ENCODE results near the gene DCLK2. TPM values are rescaled to one million over a fixed set of nuclear protein-coding genes. Genes with fewer than 3 reads are reported as not detected.

Gene DCLK2
- total RNA-seq, 3 donors from 2014 or later = 3.4 to 5.2 (median 4.0) TPM

- Histone ChIP-seq H3K4me1 (no peaks in the 10 kb centered on the region), H3K27ac (no peak overlapping the region), H3K36me3 (no peaks in the 10 kb centered on the region), H3K9me3 (no peaks in the 10 kb centered on the region), H3K27me3 (no peaks in the 10 kb centered on the region), H3K4me3 (no peak overlapping the region)
- TF ChIP-seq CTCF (IDR thresholded peaks at IDR 0.05) = no peak
- TF ChIP-seq POLR2A (IDR thresholded peaks at IDR 0.05) = no peak
- no peak for TF ChIP-seq POLR2AphosphoS5 (IDR thresholded peaks at IDR 0.05)
- DNase-seq (ENCODE audit: low spot score in 2 of 2) = no peak
- intact Hi-C loops (cut with DNase I; ENCODE audit: low total_unique reads) = no loop called here
Observed at GRCh38 chr4:150268444-150268843, 190.2 kb downstream of the DCLK2 start.

DNA sequence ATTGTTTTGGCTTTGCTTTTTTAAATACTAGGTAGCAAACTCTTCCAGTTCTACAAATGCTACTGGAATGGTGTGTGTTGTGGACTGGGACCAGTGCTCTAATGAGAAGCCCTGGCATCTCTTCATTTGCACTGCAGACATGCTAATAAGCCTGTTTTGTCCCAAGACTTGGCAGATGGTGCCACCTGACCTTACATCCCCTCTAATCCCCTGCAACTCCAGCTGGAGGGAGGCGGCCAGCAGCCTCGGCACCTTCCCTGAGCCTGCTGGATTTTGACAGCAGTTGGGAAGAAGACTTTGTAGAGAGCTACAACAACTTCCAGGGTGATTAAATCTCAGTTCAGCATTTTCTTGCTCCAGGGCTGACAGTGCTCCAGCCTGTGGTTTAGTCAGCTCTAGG, 200.0 kb downstream of the DCLK2 start:
- Histone ChIP-seq H3K27me3 (no peaks in the 10 kb centered on the region), H3K4me3 (no peak overlapping the region), H3K36me3 (no peaks in the 10 kb centered on the region), H3K4me1 (no peaks in the 10 kb centered on the region), H3K9me3 (no peaks in the 10 kb centered on the region), H3K27ac (no peak overlapping the region)
- DNase-seq (ENCODE audit: low spot score in 2 of 2) = no peak
- no peak for TF ChIP-seq CTCF (IDR thresholded peaks at IDR 0.05)
- TF ChIP-seq POLR2AphosphoS5 (IDR thresholded peaks at IDR 0.05) = no peak
- TF ChIP-seq POLR2A (IDR thresholded peaks at IDR 0.05) = no peak
- intact Hi-C loops (cut with DNase I; ENCODE audit: low total_unique reads) = no loop called here

DNA sequence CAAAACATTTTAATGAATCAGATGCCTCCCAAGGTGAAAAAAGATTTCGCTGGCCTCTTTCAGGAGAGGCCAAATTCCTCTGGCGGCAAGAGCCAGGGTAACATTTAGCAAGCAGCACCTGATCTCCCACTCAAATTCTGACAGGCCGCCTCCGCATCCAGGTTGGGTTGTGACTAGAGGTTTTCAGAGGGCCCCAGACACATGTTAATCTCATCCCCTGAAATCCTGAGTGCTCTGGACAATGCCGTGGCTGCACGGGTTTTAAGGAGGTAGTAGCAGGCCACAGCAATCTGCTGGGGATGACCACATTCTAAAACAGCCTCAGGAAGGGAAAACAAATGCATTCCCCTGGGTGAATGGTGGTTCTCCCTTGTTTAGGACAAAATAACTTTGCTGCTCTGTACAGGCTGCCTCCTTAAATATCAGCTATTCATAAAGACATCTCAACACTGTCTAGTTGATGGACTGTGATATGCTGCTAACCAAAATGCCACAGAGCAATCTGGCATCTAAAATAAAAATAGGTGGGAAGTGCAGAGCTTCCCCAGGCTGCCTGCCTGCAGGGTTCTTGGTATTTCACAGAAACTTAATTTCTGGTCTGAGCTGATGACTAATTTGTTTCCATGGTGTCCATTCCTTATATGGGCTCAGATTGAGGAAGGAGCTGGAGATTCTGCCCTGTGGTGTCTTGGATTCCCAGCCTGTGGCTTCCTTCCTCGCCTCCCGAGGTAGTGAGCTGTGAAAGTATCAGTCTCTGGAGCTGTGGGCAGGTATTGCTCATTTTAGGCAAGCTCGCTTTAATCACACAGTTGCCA, 202.0 kb downstream of the DCLK2 start:
- intact Hi-C loops (cut with DNase I; ENCODE audit: low total_unique reads) = no loop called here
- peak overlapping the region; percentile 29 to 70 for H3K27ac ChIP-seq
- no peak overlapping the region for H3K4me3 ChIP-seq

DNA sequence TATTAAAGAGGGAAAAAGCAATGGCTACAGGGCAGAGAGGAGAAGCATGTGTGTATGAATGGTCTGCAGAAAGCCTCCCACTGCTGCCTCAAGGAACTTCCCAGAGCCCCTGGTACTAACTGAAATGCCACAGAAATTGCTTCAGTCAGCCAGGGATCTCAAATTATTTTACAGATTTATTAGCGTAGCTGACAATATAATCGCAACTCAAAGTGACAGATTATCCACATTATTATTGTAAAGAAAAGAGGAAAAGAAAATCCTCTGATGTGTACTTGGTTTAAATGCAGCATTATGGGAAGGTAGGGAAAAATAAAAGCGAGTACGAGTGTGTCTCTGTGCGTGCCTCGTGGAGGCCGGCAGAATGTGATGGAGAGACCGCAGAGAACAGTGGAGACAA, 202.7 kb downstream of the DCLK2 start:
- H3K27me3 ChIP-seq = no peaks in the 10 kb centered on the region
- peak overlapping the region; percentile 29 to 70 for H3K27ac ChIP-seq
- H3K4me3 ChIP-seq = no peak overlapping the region
- no peaks in the 10 kb centered on the region for H3K4me1 ChIP-seq
- intact Hi-C loops (cut with DNase I; ENCODE audit: low total_unique reads) = no loop called here
- no peak for DNase-seq (ENCODE audit: low spot score in 2 of 2)
- H3K36me3 ChIP-seq = no peaks in the 10 kb centered on the region
- TF ChIP-seq POLR2AphosphoS5 (IDR thresholded peaks at IDR 0.05) (no peak), CTCF (IDR thresholded peaks at IDR 0.05) (no peak), POLR2A (IDR thresholded peaks at IDR 0.05) (no peak)
- H3K9me3 ChIP-seq = no peaks in the 10 kb centered on the region

More for the DNA sequence above, 202.0 kb downstream of the DCLK2 start:
- Histone ChIP-seq H3K9me3 (no peaks in the 10 kb centered on the region), H3K36me3 (no peaks in the 10 kb centered on the region), H3K4me1 (no peaks in the 10 kb centered on the region), H3K27me3 (no peaks in the 10 kb centered on the region)
- DNase-seq (ENCODE audit: low spot score in 2 of 2) = peak in 1 of 2 donors; percentile 37
- TF ChIP-seq POLR2A (IDR thresholded peaks at IDR 0.05) (no peak), CTCF (IDR thresholded peaks at IDR 0.05) (no peak), POLR2AphosphoS5 (IDR thresholded peaks at IDR 0.05) (no peak)

DNA sequence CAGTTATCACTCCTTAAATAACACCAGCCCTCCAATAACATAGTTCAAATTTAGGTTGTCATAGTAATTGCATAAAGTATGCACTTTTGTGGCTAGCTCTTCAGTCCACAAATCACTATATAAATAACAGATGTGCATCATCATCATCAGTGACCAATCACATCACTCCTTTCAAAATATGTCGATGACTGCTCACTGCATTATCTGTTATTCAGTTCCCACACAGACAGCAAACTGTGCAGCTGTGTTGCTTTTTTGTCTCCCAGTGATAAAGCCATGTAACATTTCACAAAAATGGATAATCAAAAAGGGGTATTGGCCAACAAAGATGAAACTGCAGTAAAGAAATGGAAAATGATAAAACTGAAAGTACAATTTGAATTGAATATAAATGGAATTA, 205.4 kb downstream of the DCLK2 start:
- DNase-seq (ENCODE audit: low spot score in 2 of 2) = no peak
- Histone ChIP-seq H3K9me3 (no peaks in the 10 kb centered on the region), H3K4me1 (no peaks in the 10 kb centered on the region), H3K27me3 (no peaks in the 10 kb centered on the region), H3K36me3 (no peaks in the 10 kb centered on the region), H3K4me3 (no peak overlapping the region), H3K27ac (no peak overlapping the region)
- intact Hi-C loops (cut with DNase I; ENCODE audit: low total_unique reads) = no loop called here
- TF ChIP-seq POLR2A (IDR thresholded peaks at IDR 0.05) (no peak), POLR2AphosphoS5 (IDR thresholded peaks at IDR 0.05) (no peak), CTCF (IDR thresholded peaks at IDR 0.05) (no peak)
